HEK293T (cell line): ENCODE results near the gene TJAP1.

Experiments
- ARNT ChIP-seq: fragments of 450-650 bp; IDR thresholded peaks from 2 replicates; pipeline ENCODE4 v1.6.1; 2017; ENCODE audit warnings: mild to moderate bottlenecking
- BHLHE40 ChIP-seq: fragments of 450-650 bp; IDR thresholded peaks from 2 replicates; pipeline ENCODE4 v1.6.1; 2016; ENCODE audit warnings: mild to moderate bottlenecking, moderate library complexity, borderline replicate concordance
- CTBP1 ChIP-seq: fragments of 450-650 bp; IDR thresholded peaks from 2 replicates; pipeline ENCODE4 v1.6.1; 2016; ENCODE audit warnings: borderline replicate concordance
- ELF4 ChIP-seq: fragments of 450-650 bp; IDR thresholded peaks from 2 replicates; pipeline ENCODE4 v1.6.1; 2017; ENCODE audit warnings: antibody characterized with exemption
- FOXA1 ChIP-seq: fragments of 450-650 bp; IDR thresholded peaks from 2 replicates; pipeline ENCODE4 v1.6.1; 2016; ENCODE audit warnings: mild to moderate bottlenecking
- FOXM1 ChIP-seq: fragments of 450-650 bp; IDR thresholded peaks from 2 replicates; pipeline ENCODE4 v1.6.1; 2017; ENCODE audit warnings: mild to moderate bottlenecking, borderline replicate concordance
- HDGF ChIP-seq: fragments of 450-650 bp; IDR thresholded peaks from 2 replicates; pipeline ENCODE4 v1.6.1; 2017; ENCODE audit warnings: antibody characterized with exemption, borderline replicate concordance
- L3MBTL2 ChIP-seq: fragments of 450-650 bp; conservative IDR thresholded peaks from 2 replicates; pipeline ENCODE4 v1.6.1; 2016; ENCODE audit warnings: mild to moderate bottlenecking
- NFRKB ChIP-seq: fragments of 450-650 bp; IDR thresholded peaks from 2 replicates; pipeline ENCODE4 v1.6.1; 2016; ENCODE audit warnings: mild to moderate bottlenecking, moderate library complexity
- PKNOX1 ChIP-seq: fragments of 450-650 bp; IDR thresholded peaks from 2 replicates; pipeline ENCODE4 v1.6.1; 2016
- SP1 ChIP-seq: fragments of 450-650 bp; IDR thresholded peaks from 2 replicates; pipeline ENCODE4 v1.6.1; 2017
- SUZ12 ChIP-seq: fragments of 450-650 bp; IDR thresholded peaks from 2 replicates; pipeline ENCODE4 v1.6.1; 2016; ENCODE audit warnings: mild to moderate bottlenecking
- TARDBP ChIP-seq: fragments of 450-650 bp; IDR thresholded peaks from 2 replicates; pipeline ENCODE4 v1.6.1; 2016
- ZNF384 ChIP-seq: fragments of 450-650 bp; IDR thresholded peaks from 2 replicates; pipeline ENCODE4 v1.6.1; 2016

- TF ChIP-seq SUZ12 (no peak), TARDBP (no peak), SP1 (no peak), ELF4 (no peak), BHLHE40 (no peak), FOXA1 (no peak), ZNF384 (no peak), PKNOX1 (no peak), HDGF (no peak), FOXM1 (no peak), ARNT (no peak), L3MBTL2 (no peak), NFRKB (no peak), CTBP1 (no peak)
Measured at GRCh38 chr6:43428112-43428570, 49.2 kb upstream of the TJAP1 start.
